HG02973 (cell line): Measurements from ENCODE around the gene PLEKHG5.
"Not testable (repeated sequence)": the region's sequence is repeated elsewhere in the genome, so short reads cannot be mapped to it uniquely, and the experiment has no call there.

Experiments
- ATAC-seq: cut with Tn5 transposase; IDR thresholded peaks from one replicate; pipeline ENCODE4 v1.9.1; 2021; ENCODE audit warnings: moderate library complexity; ENCODE audit not compliant: unreplicated experiment

The PLEKHG5 gene

GRCh38 chr1:6464915-6465314, 26.6 kb downstream of the PLEKHG5 start:
- ATAC-seq: no peak

GRCh38 chr1:6464514-6464836, 27.0 kb downstream of the PLEKHG5 start:
- ATAC-seq: no peak

- ATAC-seq: no peak
These were observed 28.4 kb downstream of the PLEKHG5 start for GRCh38 chr1:6463120-6463412.

- ATAC-seq: no peak
These were observed 28.9 kb downstream of the PLEKHG5 start for GRCh38 chr1:6462412-6463119.

GRCh38 chr1:6461538-6462411, 29.7 kb downstream of the PLEKHG5 start:
- no peak for ATAC-seq

GRCh38 chr1:6461051-6461530, 30.4 kb downstream of the PLEKHG5 start:
- no peak for ATAC-seq

GRCh38 chr1:6460301-6461050, 31.0 kb downstream of the PLEKHG5 start:
- no peak for ATAC-seq

GRCh38 chr1:6459850-6460265, 31.6 kb downstream of the PLEKHG5 start:
- no peak for ATAC-seq

- no peak for ATAC-seq
These were observed 34.5 kb downstream of the PLEKHG5 start for GRCh38 chr1:6456800-6457466.

GRCh38 chr1:6455752-6456520, 35.5 kb downstream of the PLEKHG5 start:
- ATAC-seq: not testable (repeated sequence)

GRCh38 chr1:6454856-6455751, 36.4 kb downstream of the PLEKHG5 start:
- ATAC-seq: no peak

GRCh38 chr1:6453895-6454855, 37.3 kb downstream of the PLEKHG5 start:
- not testable (repeated sequence) for ATAC-seq

GRCh38 chr1:6450943-6451373, 40.5 kb downstream of the PLEKHG5 start:
- ATAC-seq: no peak

- not testable (repeated sequence) for ATAC-seq
These were observed 41.0 kb downstream of the PLEKHG5 start for GRCh38 chr1:6450486-6450885.

GRCh38 chr1:6450005-6450450, 41.4 kb downstream of the PLEKHG5 start:
- ATAC-seq: no peak

- ATAC-seq: no peak
These were observed 42.5 kb downstream of the PLEKHG5 start for GRCh38 chr1:6448749-6449631.
